PFSK-1 (cell line): ENCODE measurements around the gene ADGRG4.

ENCODE experiments used
- POLR2AphosphoS5 ChIP-seq: IDR thresholded peaks from 2 replicates; pipeline ENCODE4 v1.6.1; 2012; ENCODE audit warnings: low read depth, mild to moderate bottlenecking, control low read depth, low read length, moderate library complexity
- SIN3A ChIP-seq: IDR thresholded peaks from 2 replicates; pipeline ENCODE4 v1.6.1; 2012; ENCODE audit warnings: mild to moderate bottlenecking, low read length, moderate library complexity, borderline replicate concordance; ENCODE audit not compliant: insufficient read depth
- TAF1 ChIP-seq: IDR thresholded peaks from 2 replicates; pipeline ENCODE4 v1.6.1; 2012; ENCODE audit warnings: low read length, control low read depth, borderline replicate concordance; ENCODE audit not compliant: insufficient read depth
- TF ChIP-seq, protein P1 (sequence below), 2 experiments: IDR thresholded peaks; 2 replicates each; pipeline versions ENCODE4 v1.6.1 to v1.8.0; 2011 to 2012; ENCODE audit warnings: low read depth in 2 of 2, low read length in 2 of 2, control low read depth in 1 of 2, inconsistent platforms in 1 of 2, mild to moderate bottlenecking in 1 of 2, moderate library complexity in 1 of 2; ENCODE audit not compliant: insufficient read depth in 1 of 2

DNA sequence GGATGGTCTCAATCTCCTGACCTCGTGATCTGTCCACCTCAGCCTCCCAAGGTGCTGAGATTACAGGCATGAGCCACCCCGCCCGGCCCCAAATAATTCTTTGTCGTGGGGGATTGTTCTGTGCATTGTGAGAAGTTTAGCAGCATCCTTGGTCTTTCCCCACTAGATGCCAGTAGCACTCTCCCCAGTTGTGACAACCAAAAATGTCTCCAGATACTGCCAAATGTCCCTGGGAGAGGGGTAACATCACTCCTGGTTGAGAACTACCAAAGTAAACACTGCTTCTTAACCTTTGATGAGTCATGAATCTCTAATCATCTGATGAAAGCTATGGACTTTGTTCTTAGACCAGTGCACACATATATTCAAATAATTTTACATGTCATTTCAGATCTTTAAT is 96.2 kb downstream of the ADGRG4 start:
- TF ChIP-seq TAF1 (no peak), POLR2AphosphoS5 (no peak), SIN3A (no peak)
- TF ChIP-seq, protein P1, sequence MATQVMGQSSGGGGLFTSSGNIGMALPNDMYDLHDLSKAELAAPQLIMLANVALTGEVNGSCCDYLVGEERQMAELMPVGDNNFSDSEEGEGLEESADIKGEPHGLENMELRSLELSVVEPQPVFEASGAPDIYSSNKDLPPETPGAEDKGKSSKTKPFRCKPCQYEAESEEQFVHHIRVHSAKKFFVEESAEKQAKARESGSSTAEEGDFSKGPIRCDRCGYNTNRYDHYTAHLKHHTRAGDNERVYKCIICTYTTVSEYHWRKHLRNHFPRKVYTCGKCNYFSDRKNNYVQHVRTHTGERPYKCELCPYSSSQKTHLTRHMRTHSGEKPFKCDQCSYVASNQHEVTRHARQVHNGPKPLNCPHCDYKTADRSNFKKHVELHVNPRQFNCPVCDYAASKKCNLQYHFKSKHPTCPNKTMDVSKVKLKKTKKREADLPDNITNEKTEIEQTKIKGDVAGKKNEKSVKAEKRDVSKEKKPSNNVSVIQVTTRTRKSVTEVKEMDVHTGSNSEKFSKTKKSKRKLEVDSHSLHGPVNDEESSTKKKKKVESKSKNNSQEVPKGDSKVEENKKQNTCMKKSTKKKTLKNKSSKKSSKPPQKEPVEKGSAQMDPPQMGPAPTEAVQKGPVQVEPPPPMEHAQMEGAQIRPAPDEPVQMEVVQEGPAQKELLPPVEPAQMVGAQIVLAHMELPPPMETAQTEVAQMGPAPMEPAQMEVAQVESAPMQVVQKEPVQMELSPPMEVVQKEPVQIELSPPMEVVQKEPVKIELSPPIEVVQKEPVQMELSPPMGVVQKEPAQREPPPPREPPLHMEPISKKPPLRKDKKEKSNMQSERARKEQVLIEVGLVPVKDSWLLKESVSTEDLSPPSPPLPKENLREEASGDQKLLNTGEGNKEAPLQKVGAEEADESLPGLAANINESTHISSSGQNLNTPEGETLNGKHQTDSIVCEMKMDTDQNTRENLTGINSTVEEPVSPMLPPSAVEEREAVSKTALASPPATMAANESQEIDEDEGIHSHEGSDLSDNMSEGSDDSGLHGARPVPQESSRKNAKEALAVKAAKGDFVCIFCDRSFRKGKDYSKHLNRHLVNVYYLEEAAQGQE (IDR thresholded peaks at IDR 0.05; ENCODE audit: insufficient read depth in 1 of 2, low read depth in 2 of 2, low read length in 2 of 2): no peak
